NCI-H2107 (cell line): Measurements from ENCODE around the gene NUDC.
"Not testable (repeated sequence)": the region's sequence is repeated elsewhere in the genome, so short reads cannot be mapped to it uniquely, and the experiment has no call there.

Source experiments
- DNase-seq: peaks from one replicate; lab custom pipeline; 2025; lab: John Stamatoyannopoulos, UW

Gene NUDC

GRCh38 chr1:26921540-26922430 is at the start of gene NUDC:
Gene NUDC (plus strand): TSS chr1:26921743. CDS start chr1:26921849, 106 bp downstream.
- peak; percentile 98 for DNase-seq

DNA sequence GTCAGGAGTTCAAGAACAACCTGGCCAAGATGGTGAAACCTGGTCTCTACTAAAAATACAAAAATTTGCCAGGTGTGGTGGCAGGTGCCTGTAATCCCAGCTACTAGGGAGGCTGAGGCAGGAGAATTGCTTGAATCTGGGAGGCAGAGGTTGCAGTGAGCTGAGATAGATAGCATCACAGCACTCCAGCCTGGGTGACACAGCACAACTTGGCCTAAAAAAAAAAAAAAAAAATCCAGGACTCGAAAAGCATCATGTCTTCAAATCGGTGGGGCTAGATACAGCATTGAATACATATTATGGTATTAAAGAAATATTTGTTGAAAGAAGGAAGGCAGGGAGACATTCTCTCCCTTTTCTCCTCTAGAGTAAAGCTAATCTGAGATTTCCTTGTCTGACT is 48.4 kb upstream of the NUDC start:
- not testable (repeated sequence) for DNase-seq

GRCh38 chr1:26874896-26875295 is 46.6 kb upstream of the NUDC start:
- DNase-seq = no peak

GRCh38 chr1:26877326-26877725 is 44.2 kb upstream of the NUDC start:
- DNase-seq = no peak

- DNase-seq = no peak
These were observed 41.8 kb upstream of the NUDC start for GRCh38 chr1:26879793-26880192.

DNA sequence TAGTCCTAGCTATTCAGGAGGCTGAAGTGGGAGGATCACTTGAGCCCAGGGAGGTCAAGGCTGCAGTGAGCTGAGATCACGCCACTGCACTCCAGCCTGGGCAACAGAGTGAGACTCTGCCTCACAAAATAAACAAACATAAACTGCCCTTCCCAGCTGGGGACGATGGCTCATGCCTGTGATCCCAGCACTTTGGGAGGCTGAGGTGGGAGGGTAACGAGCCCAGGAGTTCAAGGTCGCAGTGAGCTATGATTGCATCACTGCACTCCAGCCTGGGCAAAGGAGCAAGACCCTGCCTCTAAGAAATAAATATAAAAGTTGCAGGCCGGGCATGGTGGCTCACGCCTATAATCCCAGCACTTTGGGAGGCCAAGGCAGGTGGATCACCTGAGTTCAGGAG is 39.9 kb upstream of the NUDC start:
- DNase-seq = not testable (repeated sequence)

GRCh38 chr1:26882696-26883463 is 38.7 kb upstream of the NUDC start:
- DNase-seq = no peak

DNA sequence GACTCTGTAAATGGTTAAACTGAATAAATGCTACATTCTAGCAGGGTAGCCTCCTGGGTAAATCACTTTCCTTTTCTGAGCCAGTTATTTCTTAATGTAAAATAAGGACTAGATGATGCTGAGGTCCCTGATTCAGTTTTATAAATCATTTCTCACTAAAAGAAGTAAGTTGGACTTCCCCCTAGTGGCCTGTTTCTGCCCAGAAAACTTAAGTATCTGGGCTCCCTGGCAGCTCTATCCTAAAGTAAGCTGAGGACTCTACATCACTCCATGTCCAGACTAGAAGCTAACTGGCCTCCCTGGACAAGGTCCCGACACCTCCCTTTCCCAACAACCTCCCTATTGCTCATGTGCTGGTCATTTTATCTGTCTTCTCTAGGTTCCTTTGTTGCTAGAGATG is 34.4 kb upstream of the NUDC start:
- DNase-seq = no peak

- no peak for DNase-seq
These were observed 33.3 kb upstream of the NUDC start for GRCh38 chr1:26888231-26888630.

- DNase-seq = peak; percentile 74
These were observed 31.7 kb upstream of the NUDC start, which contains the start of gene GPN2 for GRCh38 chr1:26889551-26890466. Gene GPN2 (minus strand): TSS chr1:26890283. CDS start chr1:26890096, 187 bp downstream.

DNA sequence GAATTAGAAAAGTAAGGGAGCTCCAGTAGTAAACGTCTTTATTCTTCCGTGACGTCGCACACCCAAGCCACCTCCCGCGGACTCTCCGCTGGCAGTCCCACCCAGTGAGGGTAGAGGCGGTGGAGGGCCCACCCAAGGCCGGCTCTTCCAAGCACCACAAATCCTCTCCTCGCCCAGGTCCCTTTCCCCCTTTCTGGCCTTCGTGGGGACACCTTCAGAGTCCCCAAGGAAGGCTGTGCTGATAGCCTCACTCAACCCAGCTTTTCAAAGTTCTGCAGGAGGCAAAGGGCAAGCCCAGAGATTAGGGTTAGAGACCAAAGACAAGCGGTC is 31.1 kb upstream of the NUDC start:
- DNase-seq = no peak

GRCh38 chr1:26894263-26894662 is 27.3 kb upstream of the NUDC start:
- no peak for DNase-seq

DNA sequence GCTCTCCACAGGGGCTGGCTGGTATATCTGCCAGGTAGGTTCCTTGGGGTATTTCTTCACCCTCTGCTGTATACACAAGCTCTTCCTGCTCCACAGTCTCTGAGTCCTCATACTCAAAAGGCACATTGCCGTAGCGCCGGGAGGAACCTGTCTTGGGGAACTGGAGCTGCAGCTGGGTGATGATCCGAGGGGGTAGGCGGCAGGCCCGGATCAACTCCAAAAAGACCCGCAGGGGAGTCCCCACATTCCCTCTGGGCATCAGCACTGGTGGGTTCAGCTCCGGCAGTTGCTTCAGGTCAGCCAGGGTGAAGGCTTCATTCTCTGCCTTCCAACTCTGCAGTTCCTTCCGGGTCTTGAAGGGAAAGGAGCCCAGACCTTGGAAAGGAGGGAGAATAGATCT is 24.2 kb upstream of the NUDC start:
- DNase-seq = no peak

- peak; percentile 96 for DNase-seq
These were observed 21.3 kb upstream of the NUDC start, which contains the start of gene GPATCH3 for GRCh38 chr1:26900001-26900814. Gene GPATCH3 (minus strand): TSS chr1:26900467. CDS start chr1:26900442, 25 bp downstream.

DNA sequence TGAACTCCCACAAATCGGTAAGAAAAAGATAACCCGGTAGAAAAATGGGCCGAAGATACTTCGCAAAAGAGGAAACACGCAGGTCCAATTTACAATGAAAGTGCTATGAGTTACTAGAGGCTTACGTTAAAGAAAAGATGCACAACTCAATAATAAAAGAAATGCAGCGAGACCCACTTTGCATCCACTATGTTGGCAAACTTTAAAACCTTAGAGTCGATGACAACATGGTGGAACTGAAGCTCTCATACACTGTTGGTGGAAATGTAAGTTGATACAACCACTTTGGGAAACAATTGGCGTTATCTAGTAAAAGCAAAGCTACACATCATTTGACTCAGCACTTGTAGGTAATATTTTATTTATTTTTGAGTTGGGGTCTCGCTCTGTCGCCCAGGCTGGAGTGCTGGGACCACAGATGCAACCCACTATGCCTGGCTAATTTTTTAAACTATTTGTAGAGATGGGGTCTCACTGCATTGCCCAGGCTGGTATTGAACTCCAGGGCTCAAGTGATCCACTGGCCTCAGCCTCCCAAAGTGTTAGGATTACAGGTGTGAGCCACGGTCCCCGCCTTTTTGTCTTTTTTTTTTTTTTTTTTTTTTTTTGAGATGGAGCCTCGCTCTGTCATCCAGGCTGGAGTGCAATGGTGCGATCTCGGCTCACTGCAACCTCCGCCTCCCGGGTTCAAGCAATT is 20.6 kb upstream of the NUDC start:
- DNase-seq = no peak

DNA sequence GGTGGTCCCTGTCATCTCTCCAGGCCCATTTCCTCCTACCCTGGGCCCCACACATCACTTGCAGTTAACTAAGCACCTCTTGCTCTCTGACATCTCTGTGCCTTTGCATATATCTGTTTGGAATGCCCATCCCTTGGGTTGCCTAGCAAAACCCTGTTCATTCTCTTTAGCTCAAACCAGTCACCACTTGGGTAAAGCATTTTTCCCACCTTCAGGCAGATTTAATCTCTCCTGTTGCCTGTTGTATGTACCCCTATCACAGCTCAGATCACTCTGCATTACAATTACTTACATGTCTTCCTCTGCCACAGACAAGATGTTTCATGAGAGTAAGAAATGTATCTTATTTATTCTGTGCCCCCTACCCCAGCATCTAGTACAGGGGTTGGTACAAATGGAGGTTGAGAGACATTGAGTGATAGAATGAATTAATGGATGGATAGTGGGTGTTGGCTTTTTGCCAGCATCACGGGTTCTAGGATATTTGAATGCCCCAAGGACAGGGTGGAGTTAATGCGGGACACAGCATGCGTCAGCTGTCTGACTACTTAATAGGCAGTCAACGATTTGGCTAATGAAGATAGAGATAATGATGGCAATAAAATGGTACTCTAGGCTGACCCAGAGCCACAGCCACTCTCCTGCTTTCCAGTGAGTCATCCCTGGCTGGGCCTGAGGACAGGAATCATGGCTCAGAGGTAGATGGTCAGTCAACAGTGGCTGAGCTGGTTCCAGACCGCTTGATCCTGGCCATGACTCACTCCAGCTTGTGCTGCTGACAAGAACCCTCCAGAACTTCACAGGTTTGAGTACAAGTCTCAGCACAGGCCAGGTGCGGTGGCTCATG is 14.2 kb upstream of the NUDC start:
- no peak for DNase-seq

DNA sequence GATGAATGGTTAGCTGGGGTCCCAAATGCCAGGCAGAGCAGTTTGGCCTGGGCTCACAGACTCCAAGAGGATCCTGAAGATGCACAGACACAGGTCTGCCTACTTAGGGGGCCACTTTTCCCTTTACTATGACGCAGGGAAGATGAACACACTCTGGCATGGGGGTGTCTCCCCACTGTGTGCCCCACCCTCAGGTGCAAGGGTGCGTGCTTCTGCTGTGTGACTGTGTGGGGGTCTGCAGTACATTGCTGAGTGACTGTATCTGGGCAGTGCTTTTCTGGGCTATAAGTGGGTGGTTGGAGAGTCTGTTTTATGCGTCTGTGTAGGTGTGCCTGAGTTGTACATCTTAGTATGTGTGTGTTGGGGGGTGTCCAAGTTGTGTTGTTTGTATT is 11.6 kb upstream of the NUDC start:
- DNase-seq = no peak

GRCh38 chr1:26910343-26911160 is 11.0 kb upstream of the NUDC start:
- DNase-seq = no peak
